ENCODE data around the gene MIDN.

MIDN gene

GRCh38 chr19:1284979-1285736, 36.8 kb downstream of the MIDN start:
- Mint-ChIP-seq H3K9me3 (no peaks in the 10 kb centered on the region), H3K4me1 (ENCODE audit: low read depth) (peaks cover 15% of the 10 kb centered on the region), H3K27ac (no peak overlapping the region), H3K36me3 (ENCODE audit: low read depth) (peaks cover 6% of the 10 kb centered on the region), H3K27me3 (peaks cover 69% of the 10 kb centered on the region), H3K4me3 (peak overlapping the region; percentile 26)
- intact Hi-C loops (cut with micrococcal nuclease), result no loop called here

- Mint-ChIP-seq H3K9me3 (no peaks in the 10 kb centered on the region), H3K4me1 (ENCODE audit: low read depth) (peaks cover 10% of the 10 kb centered on the region), H3K27me3 (peaks cover 71% of the 10 kb centered on the region), H3K27ac (no peak within 1 kb of the TSS), H3K36me3 (ENCODE audit: low read depth) (no peaks in the 10 kb centered on the region), H3K4me3 (peak within 1 kb of the TSS; percentile 62)
- intact Hi-C loops (cut with micrococcal nuclease), result no loop called here
These were observed 37.5 kb downstream of the MIDN start, which contains the start of gene EFNA2 for GRCh38 chr19:1285737-1286360. TSS of gene EFNA2 (plus strand) at chr19:1285873. CDS start at chr19:1286169, 296 bp downstream.

- no peaks in the 10 kb centered on the region for H3K9me3 Mint-ChIP-seq
- peaks cover 8% of the 10 kb centered on the region for H3K4me1 Mint-ChIP-seq (ENCODE audit: low read depth)
- intact Hi-C loops (cut with micrococcal nuclease), result no loop called here
- peak overlapping the region; percentile 62 for H3K4me3 Mint-ChIP-seq
- peaks cover 71% of the 10 kb centered on the region for H3K27me3 Mint-ChIP-seq
- H3K36me3 Mint-ChIP-seq (ENCODE audit: low read depth), result no peaks in the 10 kb centered on the region
- H3K27ac Mint-ChIP-seq, result no peak overlapping the region
These were observed 38.3 kb downstream of the MIDN start for GRCh38 chr19:1286487-1287353.

- no peaks in the 10 kb centered on the region for H3K36me3 Mint-ChIP-seq (ENCODE audit: low read depth)
- H3K4me1 Mint-ChIP-seq (ENCODE audit: low read depth), result peaks cover 5% of the 10 kb centered on the region
- H3K27me3 Mint-ChIP-seq, result peaks cover 77% of the 10 kb centered on the region
These were observed 39.2 kb downstream of the MIDN start for GRCh38 chr19:1287354-1288225.

GRCh38 chr19:1288226-1288612, 39.8 kb downstream of the MIDN start:
- peaks cover 75% of the 10 kb centered on the region for H3K27me3 Mint-ChIP-seq
- H3K4me1 Mint-ChIP-seq (ENCODE audit: low read depth), result peaks cover 5% of the 10 kb centered on the region
- H3K9me3 Mint-ChIP-seq, result no peaks in the 10 kb centered on the region
- H3K4me3 Mint-ChIP-seq, result no peak overlapping the region
- H3K27ac Mint-ChIP-seq, result no peak overlapping the region
- intact Hi-C loops (cut with micrococcal nuclease), result no loop called here
- no peaks in the 10 kb centered on the region for H3K36me3 Mint-ChIP-seq (ENCODE audit: low read depth)

More at GRCh38 chr19:1287354-1288225, 39.2 kb downstream of the MIDN start:
- H3K27ac Mint-ChIP-seq, result no peak overlapping the region
- H3K9me3 Mint-ChIP-seq, result no peaks in the 10 kb centered on the region
- intact Hi-C loops (cut with micrococcal nuclease), result no loop called here
- no peak overlapping the region for H3K4me3 Mint-ChIP-seq

GRCh38 chr19:1288833-1289685, 40.7 kb downstream of the MIDN start:
- H3K4me1 Mint-ChIP-seq (ENCODE audit: low read depth), result peaks cover 5% of the 10 kb centered on the region
- no peaks in the 10 kb centered on the region for H3K36me3 Mint-ChIP-seq (ENCODE audit: low read depth)
- intact Hi-C loops (cut with micrococcal nuclease), result no loop called here
- H3K4me3 Mint-ChIP-seq, result peak overlapping the region; percentile 30
- H3K27me3 Mint-ChIP-seq, result peaks cover 75% of the 10 kb centered on the region
- H3K9me3 Mint-ChIP-seq, result no peaks in the 10 kb centered on the region
- no peak overlapping the region for H3K27ac Mint-ChIP-seq

- H3K9me3 Mint-ChIP-seq, result no peaks in the 10 kb centered on the region
- no peak overlapping the region for H3K4me3 Mint-ChIP-seq
- intact Hi-C loops (cut with micrococcal nuclease), result no loop called here
- no peak overlapping the region for H3K27ac Mint-ChIP-seq
- H3K36me3 Mint-ChIP-seq (ENCODE audit: low read depth), result no peaks in the 10 kb centered on the region
- peaks cover 8% of the 10 kb centered on the region for H3K4me1 Mint-ChIP-seq (ENCODE audit: low read depth)
- peaks cover 75% of the 10 kb centered on the region for H3K27me3 Mint-ChIP-seq
These were observed 41.3 kb downstream of the MIDN start for GRCh38 chr19:1289686-1290025.

GRCh38 chr19:1290196-1290702, 41.9 kb downstream of the MIDN start:
- no peaks in the 10 kb centered on the region for H3K9me3 Mint-ChIP-seq
- intact Hi-C loops (cut with micrococcal nuclease), result no loop called here
- H3K27ac Mint-ChIP-seq, result no peak overlapping the region
- H3K36me3 Mint-ChIP-seq (ENCODE audit: low read depth), result no peaks in the 10 kb centered on the region
- H3K4me1 Mint-ChIP-seq (ENCODE audit: low read depth), result peaks cover 14% of the 10 kb centered on the region
- H3K4me3 Mint-ChIP-seq, result no peak overlapping the region
- H3K27me3 Mint-ChIP-seq, result peaks cover 75% of the 10 kb centered on the region

- Mint-ChIP-seq H3K4me3 (no peak overlapping the region), H3K27ac (no peak overlapping the region), H3K4me1 (ENCODE audit: low read depth) (peaks cover 18% of the 10 kb centered on the region), H3K36me3 (ENCODE audit: low read depth) (no peaks in the 10 kb centered on the region), H3K9me3 (no peaks in the 10 kb centered on the region), H3K27me3 (peaks cover 78% of the 10 kb centered on the region)
- intact Hi-C loops (cut with micrococcal nuclease), result no loop called here
These were observed 42.6 kb downstream of the MIDN start for GRCh38 chr19:1290703-1291651.

GRCh38 chr19:1291761-1292418, 43.5 kb downstream of the MIDN start:
- Mint-ChIP-seq H3K4me1 (ENCODE audit: low read depth) (peaks cover 13% of the 10 kb centered on the region), H3K27me3 (peaks cover 78% of the 10 kb centered on the region), H3K27ac (no peak overlapping the region), H3K4me3 (no peak overlapping the region), H3K36me3 (ENCODE audit: low read depth) (no peaks in the 10 kb centered on the region), H3K9me3 (no peaks in the 10 kb centered on the region)
- intact Hi-C loops (cut with micrococcal nuclease), result no loop called here

GRCh38 chr19:1292419-1293151, 44.2 kb downstream of the MIDN start:
- H3K27ac Mint-ChIP-seq, result no peak overlapping the region
- no peaks in the 10 kb centered on the region for H3K36me3 Mint-ChIP-seq (ENCODE audit: low read depth)
- H3K4me3 Mint-ChIP-seq, result no peak overlapping the region

More at GRCh38 chr19:1292419-1293151, 44.2 kb downstream of the MIDN start:
- Mint-ChIP-seq H3K27me3 (peaks cover 77% of the 10 kb centered on the region), H3K9me3 (no peaks in the 10 kb centered on the region), H3K4me1 (ENCODE audit: low read depth) (peaks cover 13% of the 10 kb centered on the region)
- intact Hi-C loops (cut with micrococcal nuclease), result no loop called here
